GM19025 (cell line): ENCODE measurements around the gene GCNT2.
"Not testable (repeated sequence)": the region's sequence is repeated elsewhere in the genome, so short reads cannot be mapped to it uniquely, and the experiment has no call there.

Experiments used
- ATAC-seq: cut with Tn5 transposase; IDR thresholded peaks from one replicate; pipeline ENCODE4 v1.9.1; 2021; ENCODE audit warnings: mild to moderate bottlenecking, low read depth, moderate library complexity; ENCODE audit not compliant: unreplicated experiment

Gene GCNT2

GRCh38 chr6:10543488-10543887 is 22.3 kb downstream of the GCNT2 start:
- ATAC-seq: no peak

GRCh38 chr6:10545482-10545881 is 24.3 kb downstream of the GCNT2 start:
- no peak for ATAC-seq

GRCh38 chr6:10547809-10548208 is 26.7 kb downstream of the GCNT2 start:
- no peak for ATAC-seq

DNA sequence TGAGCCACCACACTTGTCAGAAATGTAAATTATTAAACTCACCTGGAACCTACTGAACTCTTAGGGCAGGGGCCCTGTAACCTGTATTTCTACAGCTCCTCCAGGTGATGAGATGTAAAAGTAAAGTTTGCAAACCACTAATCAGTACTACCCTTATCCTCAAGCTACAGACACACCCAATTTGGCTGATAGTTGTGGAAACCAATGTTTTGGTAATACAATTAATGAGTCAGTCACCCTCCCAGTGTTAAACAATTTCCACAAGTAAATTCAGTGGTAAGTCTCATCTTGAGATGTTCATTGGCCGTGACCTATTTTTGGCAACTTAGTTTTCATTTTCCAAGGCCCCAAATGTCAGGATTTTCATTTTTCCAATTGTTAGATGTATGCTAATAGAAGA is 29.6 kb downstream of the GCNT2 start:
- no peak for ATAC-seq

DNA sequence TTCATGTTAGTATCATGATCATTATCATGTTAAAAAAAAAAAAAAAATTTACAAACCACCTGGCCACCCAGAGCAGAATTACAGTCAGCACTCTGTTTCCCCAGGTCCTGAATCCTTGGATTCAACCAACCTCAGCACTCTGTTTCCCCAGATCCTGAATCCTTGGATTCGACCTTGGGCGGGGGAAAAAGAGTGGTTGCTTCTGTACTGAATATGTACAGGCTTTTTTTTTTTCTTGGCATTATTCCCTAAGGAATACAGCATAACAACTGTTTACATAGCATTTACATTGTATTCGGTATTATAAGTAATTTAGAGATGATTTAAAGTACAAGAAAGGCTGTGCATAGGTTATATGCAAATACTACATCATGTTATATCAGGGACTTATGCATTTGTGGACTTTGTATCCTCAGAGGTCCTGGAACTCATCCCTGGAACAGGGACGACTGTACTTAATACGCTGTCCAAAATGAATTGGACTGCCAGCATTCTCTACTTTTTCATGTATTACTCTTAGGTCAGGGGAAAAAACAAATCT is 31.2 kb downstream of the GCNT2 start:
- ATAC-seq: no peak

DNA sequence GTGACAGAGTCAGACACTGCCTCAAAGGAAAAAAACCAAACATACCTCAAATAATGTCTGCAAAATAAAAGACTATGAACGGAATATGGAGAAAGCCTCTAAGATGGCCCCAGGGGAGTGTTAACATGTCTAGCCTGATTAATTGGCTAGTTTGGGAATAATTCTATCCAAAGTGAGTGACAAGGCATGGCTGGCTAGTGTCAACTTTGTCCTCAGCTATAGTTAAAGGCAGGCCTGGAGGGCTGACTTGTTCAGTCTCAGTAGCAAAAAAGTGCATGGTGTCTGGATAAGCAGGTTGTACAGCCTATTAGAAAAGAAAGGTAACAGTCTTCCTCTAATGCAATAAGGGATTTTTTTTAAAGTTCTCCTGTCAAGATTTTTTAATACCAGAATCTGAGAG is 32.7 kb downstream of the GCNT2 start:
- ATAC-seq: no peak

- no peak for ATAC-seq
Observed at GRCh38 chr6:10554826-10555225, 33.7 kb downstream of the GCNT2 start.

GRCh38 chr6:10555625-10556309 is 34.6 kb downstream of the GCNT2 start:
- no peak for ATAC-seq

- no peak for ATAC-seq
Observed at GRCh38 chr6:10556589-10556988, 35.4 kb downstream of the GCNT2 start.

GRCh38 chr6:10556992-10557391 is 35.8 kb downstream of the GCNT2 start:
- ATAC-seq: no peak

GRCh38 chr6:10557913-10558312 is 36.8 kb downstream of the GCNT2 start:
- ATAC-seq: no peak

GRCh38 chr6:10558565-10558964 is 37.4 kb downstream of the GCNT2 start:
- no peak for ATAC-seq

GRCh38 chr6:10559522-10560152 is 38.5 kb downstream of the GCNT2 start:
- no peak for ATAC-seq

DNA sequence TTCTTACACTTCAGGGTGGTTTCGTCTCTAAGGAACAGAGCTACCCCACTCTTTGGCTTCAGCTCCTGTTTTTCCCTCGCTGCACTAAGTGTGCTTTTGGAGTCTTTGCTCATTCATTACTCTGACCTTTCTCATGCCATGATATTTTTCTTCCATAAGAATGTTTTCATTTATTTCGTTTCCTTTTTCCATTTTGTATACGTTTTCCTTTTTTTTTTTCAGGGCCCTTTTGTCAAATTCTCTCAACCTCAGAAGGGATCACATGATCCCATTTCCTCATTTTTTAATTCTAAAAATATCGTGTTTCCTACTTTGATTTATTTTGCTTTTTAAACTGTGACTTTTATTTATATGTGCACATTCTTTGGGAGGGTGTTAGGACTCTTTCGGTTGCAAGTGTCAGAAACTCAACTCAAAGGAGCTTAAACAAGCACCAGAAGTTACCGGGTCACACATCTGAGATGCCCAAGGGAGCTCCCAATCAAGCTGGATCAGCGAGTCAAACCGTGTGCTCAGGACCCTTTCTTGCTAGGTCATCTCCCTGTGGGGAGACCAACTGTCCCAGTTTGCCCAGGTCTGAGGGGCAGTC is 40.6 kb downstream of the GCNT2 start:
- no peak for ATAC-seq

DNA sequence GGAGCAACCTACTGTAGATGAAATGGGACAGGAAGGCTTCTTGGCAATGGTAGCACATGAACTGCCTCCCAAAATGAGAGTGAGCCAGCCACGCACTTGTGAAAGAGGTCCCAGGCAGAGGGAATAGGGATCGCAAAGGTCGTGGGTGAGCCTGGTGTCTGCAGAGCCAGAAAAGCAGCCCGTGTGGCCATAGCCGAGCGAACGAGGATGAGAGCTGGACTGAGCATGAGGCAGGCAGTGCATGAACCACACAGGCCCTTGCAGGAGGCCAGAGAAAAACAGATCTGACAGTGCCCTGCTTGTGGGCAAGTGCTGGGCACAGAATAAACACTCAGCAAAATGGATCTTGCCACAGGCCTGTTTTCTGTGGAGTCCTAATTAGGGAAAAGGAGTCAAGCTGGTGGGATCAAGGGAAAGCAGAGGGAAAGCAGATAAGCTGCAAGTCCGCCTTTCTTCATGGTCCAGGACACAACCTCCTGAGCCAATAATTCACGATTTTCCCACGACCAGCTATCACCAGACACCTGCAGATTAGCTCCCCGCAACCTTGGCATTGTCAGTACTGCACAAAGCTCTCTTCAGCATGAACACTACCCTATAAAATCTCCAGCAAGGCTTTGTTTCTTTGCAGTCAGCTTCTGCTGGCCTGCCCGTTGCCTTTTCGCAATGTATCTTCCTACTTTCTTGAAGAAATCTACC is 44.0 kb downstream of the GCNT2 start:
- no peak for ATAC-seq

GRCh38 chr6:10565913-10566312 is 44.8 kb downstream of the GCNT2 start:
- no peak for ATAC-seq

GRCh38 chr6:10567256-10568026 is 46.3 kb downstream of the GCNT2 start:
- no peak for ATAC-seq

DNA sequence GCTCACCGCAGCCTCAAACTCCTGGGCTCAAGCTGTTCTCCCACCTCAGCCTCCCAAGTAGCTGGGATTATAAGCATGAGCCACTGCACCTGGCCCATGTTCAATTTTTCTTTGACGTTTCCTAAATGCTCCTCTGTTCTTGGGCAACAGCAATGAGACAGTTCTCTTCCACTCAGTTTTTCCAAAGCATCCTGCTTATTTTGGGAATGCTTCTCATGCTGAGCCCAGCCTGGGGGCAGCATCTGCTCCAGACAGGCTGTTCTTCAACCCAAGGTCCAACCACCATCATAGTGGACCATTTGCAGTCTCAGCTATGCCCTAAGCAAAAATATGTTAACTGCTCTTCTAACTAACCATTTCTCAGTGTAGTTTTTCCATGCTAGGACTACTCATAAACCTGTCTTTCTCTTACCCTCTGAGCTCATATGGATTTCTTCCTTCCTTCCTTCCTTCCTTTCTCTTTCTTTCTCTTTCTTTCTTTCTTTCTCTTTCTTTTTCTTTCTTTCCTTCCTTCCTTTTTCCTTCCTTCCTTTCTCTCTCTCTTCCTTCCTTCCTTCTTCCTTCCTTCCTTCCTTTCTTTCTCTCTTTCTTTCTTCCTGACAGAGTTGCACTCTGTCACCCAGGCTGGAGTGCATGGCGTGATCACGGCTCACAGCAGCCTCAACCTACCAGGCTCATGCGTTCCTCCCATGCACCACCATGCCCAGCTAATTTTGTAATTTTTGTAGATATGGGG is 48.4 kb downstream of the GCNT2 start:
- ATAC-seq: no peak

- ATAC-seq: not testable (repeated sequence)
Observed at GRCh38 chr6:10575519-10575918, 54.4 kb downstream of the GCNT2 start.

GRCh38 chr6:10576226-10576625 is 55.1 kb downstream of the GCNT2 start:
- ATAC-seq: no peak
